Measurements from ENCODE around the gene IDH2. TPM values are rescaled to one million over a fixed set of nuclear protein-coding genes. Genes with fewer than 3 reads are reported as not detected.
"Not testable (repeated sequence)": the region's sequence is repeated elsewhere in the genome, so short reads cannot be mapped to it uniquely, and the experiment has no call there.

Gene IDH2
- total and polyA plus RNA-seq, 4 donors: 149 to 339 (median 298) TPM

- H3K4me1 ChIP-seq (ENCODE audit: control insufficient read depth in 4 of 4, insufficient read depth in 4 of 4, low read length in 3 of 4): peaks cover 9 to 34% (median 19%) of the 10 kb centered on the region in 4 donors
- no peaks in the 10 kb centered on the region for H3K9me3 ChIP-seq (ENCODE audit: control insufficient read depth in 4 of 4, low read length in 3 of 4)
- WGBS: 79% methylated on average over 21 of the region's 21 CpGs
- no peak for TF ChIP-seq REST (IDR thresholded peaks at IDR 0.05)
- no peaks in the 10 kb centered on the region for H3K36me3 ChIP-seq (ENCODE audit: control insufficient read depth in 4 of 4, insufficient read depth in 3 of 4, low read depth in 1 of 4, low read length in 3 of 4)
- no peak overlapping the region for H3K4me3 ChIP-seq (ENCODE audit: low read depth in 1 of 3, low read length in 3 of 3)
- no peaks in the 10 kb centered on the region for H3K27me3 ChIP-seq (ENCODE audit: control insufficient read depth in 4 of 4, insufficient read depth in 4 of 4, low read length in 3 of 4)
- H3K9ac ChIP-seq (ENCODE audit: low read depth in 1 of 2, low read length in 2 of 2): no peak overlapping the region
- H3K27ac ChIP-seq (ENCODE audit: low read depth in 1 of 2, low read length in 2 of 2): peak overlapping the region; percentile 74 to 92
- no peak for DNase-seq (ENCODE audit: low spot score)
Observed at GRCh38 chr15:90142216-90143165, 40.2 kb upstream of the IDH2 start.

GRCh38 chr15:90141646-90142045, 39.4 kb upstream of the IDH2 start:
- DNase-seq (ENCODE audit: low spot score): no peak
- Histone ChIP-seq H3K9me3 (ENCODE audit: control insufficient read depth in 4 of 4, low read length in 3 of 4) (no peaks in the 10 kb centered on the region), H3K36me3 (ENCODE audit: control insufficient read depth in 4 of 4, insufficient read depth in 3 of 4, low read depth in 1 of 4, low read length in 3 of 4) (no peaks in the 10 kb centered on the region), H3K27ac (ENCODE audit: low read depth in 1 of 2, low read length in 2 of 2) (no peak overlapping the region), H3K4me3 (ENCODE audit: low read depth in 1 of 3, low read length in 3 of 3) (no peak overlapping the region), H3K27me3 (ENCODE audit: control insufficient read depth in 4 of 4, insufficient read depth in 4 of 4, low read length in 3 of 4) (no peaks in the 10 kb centered on the region), H3K9ac (ENCODE audit: low read depth in 1 of 2, low read length in 2 of 2) (no peak overlapping the region), H3K4me1 (ENCODE audit: control insufficient read depth in 4 of 4, insufficient read depth in 4 of 4, low read length in 3 of 4) (peaks cover 9 to 34% (median 19%) of the 10 kb centered on the region in 4 donors)
- no peak for TF ChIP-seq JUND (IDR thresholded peaks at IDR 0.05)
- no peak for TF ChIP-seq FOXA2 (IDR thresholded peaks at IDR 0.05)
- no peak for TF ChIP-seq MAX (IDR thresholded peaks at IDR 0.05)
- no peak for TF ChIP-seq TAF1 (conservative IDR thresholded peaks at IDR 0.05)
- TF ChIP-seq CTCF (IDR thresholded peaks at IDR 0.05; ENCODE audit: low read depth, low read length, missing input control): no peak
- no peak for TF ChIP-seq ZBTB33 (IDR thresholded peaks at IDR 0.05)
- no peak for TF ChIP-seq HNF4A (conservative IDR thresholded peaks at IDR 0.05)
- TF ChIP-seq YY1 (IDR thresholded peaks at IDR 0.05): no peak
- no peak for TF ChIP-seq REST (IDR thresholded peaks at IDR 0.05)
- no peak for TF ChIP-seq ATF3 (IDR thresholded peaks at IDR 0.05)
- 81% methylated on average over 13 of the region's 13 CpGs for WGBS

GRCh38 chr15:90139549-90139948, 37.3 kb upstream of the IDH2 start:
- H3K9me3 ChIP-seq (ENCODE audit: control insufficient read depth in 4 of 4, low read length in 3 of 4); H3K36me3 ChIP-seq (ENCODE audit: control insufficient read depth in 4 of 4, insufficient read depth in 3 of 4, low read depth in 1 of 4, low read length in 3 of 4); H3K9ac ChIP-seq (ENCODE audit: low read depth in 1 of 2, low read length in 2 of 2); H3K4me3 ChIP-seq (ENCODE audit: low read depth in 1 of 3, low read length in 3 of 3); H3K27me3 ChIP-seq (ENCODE audit: control insufficient read depth in 4 of 4, insufficient read depth in 4 of 4, low read length in 3 of 4); H3K27ac ChIP-seq (ENCODE audit: low read depth in 1 of 2, low read length in 2 of 2); DNase-seq (ENCODE audit: low spot score): not testable (repeated sequence)
- H3K4me1 ChIP-seq (ENCODE audit: control insufficient read depth in 4 of 4, insufficient read depth in 4 of 4, low read length in 3 of 4): peaks cover 5 to 21% (median 11%) of the 10 kb centered on the region in 4 donors
- 91% methylated on average over 8 of the region's 8 CpGs for WGBS

All from liver (tissue), 9 donors.